GM19467 (cell line): Measurements from ENCODE around the gene KARS1.
"Not testable (repeated sequence)": the region's sequence is repeated elsewhere in the genome, so short reads cannot be mapped to it uniquely, and the experiment has no call there.

Experiments used
- ATAC-seq: cut with Tn5 transposase; IDR thresholded peaks from one replicate; pipeline ENCODE4 v1.9.1; 2021; ENCODE audit warnings: mild to moderate bottlenecking, moderate library complexity; ENCODE audit not compliant: unreplicated experiment

KARS1 gene

DNA sequence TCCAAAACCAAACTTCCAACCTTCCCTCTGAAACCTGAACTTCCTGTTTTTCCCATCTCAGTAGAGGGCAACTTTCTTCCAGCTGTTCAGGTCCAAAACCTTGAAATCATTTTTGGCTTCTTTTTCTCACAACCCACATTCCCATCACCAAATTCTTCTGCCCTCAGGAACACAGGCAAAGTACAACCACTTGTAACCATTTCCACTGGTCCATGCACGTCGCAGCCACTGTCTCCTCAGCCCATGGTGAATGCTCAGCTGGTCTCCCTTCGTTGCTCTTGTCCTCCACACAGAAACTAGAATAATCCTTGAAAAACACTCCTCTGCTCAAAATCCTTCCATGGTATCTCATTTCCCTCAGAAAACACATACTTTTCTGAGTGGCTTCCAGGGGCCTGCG is 20.7 kb downstream of the KARS1 start:
- ATAC-seq: no peak

DNA sequence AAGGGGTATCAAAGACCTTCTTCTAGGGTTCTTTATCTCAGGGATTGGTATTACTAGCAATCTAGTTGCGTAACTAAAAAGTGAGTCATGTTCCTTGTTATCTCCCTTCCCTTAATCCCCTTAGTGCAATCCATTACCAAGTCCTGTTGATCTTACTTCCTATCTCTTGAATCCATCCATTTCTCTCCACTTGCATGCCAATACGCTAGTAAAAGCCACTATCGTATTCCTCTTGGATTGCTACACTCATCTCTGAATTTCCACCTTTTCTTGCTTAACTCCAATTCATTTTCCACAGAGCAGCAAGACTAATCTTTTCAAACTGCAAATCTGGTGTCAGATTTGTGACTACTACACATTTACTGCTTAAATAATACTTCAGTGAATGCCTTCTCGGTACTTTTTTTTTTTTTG is 22.5 kb downstream of the KARS1 start:
- no peak for ATAC-seq

DNA sequence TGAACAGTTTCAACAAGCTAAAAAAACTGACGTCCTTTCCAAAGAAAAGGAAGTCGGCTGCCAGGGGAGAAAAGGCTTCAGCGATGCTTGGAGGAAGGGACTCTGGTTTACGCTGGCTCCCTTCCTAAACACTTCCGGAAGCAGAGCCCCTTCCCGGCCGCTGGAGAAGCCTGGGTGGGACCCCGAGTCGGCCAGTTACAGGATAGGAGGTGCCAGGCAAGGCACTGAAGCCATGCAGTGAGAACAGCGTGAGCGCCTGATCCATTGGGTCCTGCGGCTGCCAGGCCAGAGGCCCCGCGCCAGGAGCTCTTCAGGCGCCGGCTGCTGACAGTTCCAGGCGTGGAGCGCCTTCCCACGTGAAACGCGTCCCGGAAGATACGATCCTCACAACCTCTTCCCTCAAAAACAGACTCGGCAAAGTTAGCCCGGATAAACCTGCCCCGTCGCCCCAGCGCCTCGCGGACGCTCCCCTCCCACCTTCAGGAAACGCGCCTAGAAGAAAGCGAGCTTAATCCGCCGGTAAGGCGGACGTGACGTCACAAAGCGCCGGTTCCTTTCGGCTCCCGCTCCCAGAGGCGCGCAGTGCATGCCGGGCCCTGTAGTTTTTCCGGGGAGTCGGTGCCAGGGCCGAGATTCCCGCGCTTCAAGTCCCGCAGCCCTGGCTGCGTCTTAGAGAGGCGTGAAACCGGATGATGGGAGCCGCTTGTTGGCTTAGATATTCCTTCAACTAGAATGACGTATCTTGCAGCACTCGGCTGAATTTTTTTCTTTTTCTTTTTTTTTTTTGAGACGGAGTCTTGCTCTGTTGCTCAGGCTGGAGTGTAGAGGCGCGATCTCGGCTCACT is 24.5 kb downstream of the KARS1 start, which contains the start of gene ADAT1:
Gene ADAT1, minus strand, starts transcription at position 521 of the 845 bp plus-strand sequence. CDS start 2,482 bp downstream, outside the sequence.
- ATAC-seq: peak; percentile 95

DNA sequence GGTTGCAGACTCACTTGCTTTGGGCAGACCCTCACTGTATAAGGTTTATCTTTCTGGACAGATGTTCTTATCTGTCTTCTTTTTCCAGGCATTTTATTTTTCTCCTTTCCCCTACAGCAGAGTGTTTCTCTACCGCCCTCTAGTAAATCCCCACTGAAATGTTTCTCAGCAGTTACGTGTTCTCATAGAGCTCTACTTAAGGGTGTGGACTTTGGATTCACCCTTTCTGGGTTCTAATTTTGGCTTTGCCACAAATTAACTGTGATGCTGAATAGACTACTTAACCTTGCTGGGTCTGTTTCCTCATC is 26.3 kb downstream of the KARS1 start:
- ATAC-seq: no peak

DNA sequence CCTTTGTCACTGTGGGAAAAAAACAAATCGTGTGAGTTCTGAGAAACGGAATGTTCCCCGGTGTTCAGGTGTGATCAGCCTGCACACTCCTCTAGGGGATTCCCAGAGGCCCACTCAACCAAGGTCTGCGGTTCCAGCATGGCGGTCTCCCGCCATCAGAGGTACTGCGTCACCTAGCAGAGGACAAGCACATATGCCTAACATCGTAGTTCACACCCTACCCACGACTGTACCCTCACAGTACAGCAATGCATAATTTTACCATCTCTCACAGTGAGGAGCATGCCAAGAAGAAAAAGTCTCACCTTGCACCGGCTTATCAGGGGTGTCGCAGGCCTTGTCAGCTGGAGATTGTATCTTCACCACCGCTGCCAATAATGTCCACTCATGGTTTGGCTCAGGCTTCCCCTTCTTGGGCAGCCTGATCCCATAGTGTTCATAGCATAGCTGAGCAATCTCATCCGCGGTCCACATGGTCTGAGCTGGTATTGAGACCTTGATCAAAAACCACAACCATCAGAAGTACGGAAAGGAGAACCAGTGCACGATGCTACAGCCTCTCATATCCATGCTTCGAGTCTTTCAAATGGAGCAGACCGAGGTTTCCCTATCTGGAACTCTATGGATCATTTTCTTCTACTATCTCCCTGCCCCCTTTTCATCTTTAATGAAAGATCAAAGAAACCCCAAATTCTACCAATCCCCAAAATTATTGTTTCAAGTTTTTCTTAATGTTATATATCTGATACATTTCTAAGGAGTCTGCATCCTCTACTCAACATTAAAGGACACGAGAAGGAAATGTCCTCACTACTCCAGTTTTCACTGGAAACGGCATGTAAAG is 26.9 kb downstream of the KARS1 start:
- no peak for ATAC-seq

DNA sequence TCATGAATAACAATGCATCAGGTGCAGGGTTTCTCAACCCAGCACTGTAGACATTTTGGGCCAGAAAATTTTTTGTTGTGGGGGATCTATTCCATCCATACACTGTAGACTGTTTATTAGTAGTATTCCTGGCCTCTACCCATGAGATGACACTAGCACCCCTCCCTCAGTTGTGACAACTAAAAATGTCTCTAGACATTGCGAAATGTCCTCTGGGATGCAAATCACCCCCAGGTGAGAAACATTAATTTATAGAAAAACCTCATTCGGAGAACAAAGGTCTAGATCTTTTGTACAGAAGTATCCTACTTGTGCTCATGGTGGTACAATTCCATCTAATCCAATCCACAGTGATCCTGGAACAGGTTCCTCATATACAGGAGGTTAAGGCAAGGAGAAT is 28.7 kb downstream of the KARS1 start:
- no peak for ATAC-seq

DNA sequence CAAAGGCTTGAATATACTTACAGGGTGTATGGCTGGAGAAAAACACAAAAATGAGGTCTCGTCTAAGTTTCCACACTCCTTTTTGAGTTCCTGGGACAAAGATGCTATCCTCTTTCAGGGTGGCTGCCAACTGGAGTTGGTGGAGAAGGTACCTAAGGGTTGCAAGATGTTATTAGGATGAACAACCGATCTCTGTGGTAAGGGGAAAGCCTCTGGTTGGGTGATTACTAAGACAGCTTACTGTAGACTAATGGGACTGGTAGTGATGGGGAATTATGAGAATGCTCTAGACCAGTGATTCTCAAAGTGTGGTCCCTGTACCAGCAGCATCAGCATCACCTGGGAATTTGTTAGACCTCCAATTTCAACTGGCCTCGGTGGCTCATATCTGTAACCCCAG is 30.3 kb downstream of the KARS1 start:
- no peak for ATAC-seq

DNA sequence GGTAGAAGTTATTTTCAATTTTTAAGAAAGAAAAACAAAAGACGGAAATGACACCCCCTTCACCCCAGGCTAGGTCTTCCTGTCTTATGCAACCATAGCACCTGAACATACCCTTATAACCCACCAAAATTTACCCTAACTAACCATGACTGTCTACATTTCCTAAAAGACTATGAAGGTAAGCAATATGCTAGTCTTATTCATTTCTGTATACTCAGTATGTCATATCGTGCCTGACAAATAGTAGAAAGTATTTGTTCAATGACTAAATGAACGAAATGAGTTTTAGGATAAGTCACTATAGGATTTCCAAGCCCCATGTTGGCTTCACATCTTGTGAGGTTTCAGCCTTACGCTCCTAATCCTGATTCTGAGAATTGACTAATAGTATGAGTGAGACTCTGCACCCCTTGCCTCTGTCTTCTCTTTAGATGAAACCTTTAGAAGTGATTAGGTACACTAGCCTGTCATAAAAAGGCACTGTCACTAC is 30.9 kb downstream of the KARS1 start:
- ATAC-seq: no peak

DNA sequence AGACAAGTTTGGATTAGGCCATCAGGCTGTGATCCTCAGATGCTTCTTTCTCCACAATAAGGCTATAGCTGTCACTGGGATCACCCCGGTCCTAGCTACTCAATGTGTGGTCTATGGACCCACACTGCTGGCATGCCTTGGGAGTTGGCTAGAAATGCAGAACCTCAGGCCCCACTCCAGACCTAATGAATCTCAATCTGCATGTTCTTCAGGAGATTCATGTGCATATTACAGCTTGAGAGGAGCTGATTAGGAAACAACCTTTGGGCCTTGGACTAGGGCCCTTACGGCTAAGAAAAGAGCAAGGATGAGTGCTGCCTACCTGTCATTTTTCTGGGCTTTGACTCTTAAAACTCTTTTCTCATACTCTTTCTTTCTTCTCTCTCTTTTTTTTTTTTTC is 31.8 kb downstream of the KARS1 start:
- ATAC-seq: no peak

DNA sequence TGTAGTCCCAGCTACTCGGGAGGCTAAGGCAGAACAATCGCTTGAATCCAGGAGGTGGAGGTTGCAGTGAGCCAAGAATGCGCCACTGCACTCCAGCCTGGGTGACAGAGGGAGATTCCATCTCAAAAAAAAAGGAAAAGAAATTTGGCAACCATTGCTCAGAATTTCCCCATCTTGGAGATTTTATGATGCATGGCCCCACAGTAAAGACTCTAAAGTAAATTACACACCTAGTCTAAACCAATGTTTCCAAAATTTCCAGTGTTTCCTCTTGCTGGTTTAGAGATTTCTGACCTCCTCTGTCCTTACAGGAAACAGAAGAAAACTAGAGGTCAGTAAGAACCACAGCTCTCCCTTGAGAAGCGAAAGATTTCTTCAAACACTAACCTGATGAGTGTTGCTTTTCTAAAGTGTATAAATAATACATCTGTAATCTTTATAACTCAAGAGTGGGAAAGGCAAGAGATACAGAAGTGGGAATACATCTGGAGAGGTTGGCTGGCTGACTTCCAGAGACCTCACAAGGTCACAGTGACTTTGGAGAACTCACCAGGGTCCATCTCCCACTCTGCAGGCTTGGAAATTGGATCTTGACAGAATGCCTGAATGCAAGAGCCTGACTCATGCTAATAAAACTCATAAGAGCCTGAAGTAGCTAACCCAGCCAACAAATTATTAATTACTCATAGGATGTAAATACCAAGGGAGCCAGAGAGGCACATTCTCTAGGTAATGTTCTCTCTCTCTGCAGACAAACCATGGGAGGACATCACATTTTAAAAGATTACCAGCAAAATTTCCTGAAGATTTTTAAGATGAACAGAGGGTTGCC is 33.2 kb downstream of the KARS1 start:
- no peak for ATAC-seq

DNA sequence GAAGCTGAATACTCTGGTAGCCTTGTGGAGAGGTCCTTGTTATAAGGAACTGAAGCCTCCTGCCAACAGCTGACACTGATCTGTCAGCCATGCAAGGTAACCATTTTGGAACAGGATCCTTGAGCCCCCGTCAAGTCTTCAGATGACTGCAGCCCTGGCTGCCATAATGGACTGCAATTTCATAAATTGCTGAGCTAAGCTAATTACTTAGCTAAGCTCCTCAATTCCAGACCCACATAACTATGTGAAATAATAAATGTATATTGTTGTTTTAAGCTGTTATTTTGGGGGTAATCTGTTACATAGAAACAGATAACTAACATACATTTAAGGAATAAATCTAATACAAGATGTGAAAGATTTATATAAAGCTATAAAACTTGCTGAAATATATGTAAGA is 41.0 kb downstream of the KARS1 start:
- no peak for ATAC-seq

DNA sequence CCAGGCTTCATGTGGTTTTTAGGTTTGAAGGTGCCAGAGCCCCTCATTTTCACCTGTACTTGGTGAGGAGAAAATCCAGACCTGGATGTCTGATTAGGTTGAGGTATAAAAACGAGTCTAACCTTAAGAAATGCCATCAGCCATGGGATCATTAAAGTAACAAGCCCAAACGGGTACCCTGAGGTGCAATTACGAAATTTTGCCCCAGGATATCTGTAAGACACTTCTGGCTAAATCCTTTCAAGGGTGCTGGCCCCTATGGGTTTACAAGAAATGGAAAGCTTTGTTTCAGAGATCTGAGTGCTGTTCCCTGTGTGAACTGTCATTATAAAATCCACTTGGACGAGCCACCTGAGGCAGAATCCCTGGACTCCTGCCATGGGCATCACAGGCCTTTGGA is 44.2 kb downstream of the KARS1 start:
- ATAC-seq: no peak

DNA sequence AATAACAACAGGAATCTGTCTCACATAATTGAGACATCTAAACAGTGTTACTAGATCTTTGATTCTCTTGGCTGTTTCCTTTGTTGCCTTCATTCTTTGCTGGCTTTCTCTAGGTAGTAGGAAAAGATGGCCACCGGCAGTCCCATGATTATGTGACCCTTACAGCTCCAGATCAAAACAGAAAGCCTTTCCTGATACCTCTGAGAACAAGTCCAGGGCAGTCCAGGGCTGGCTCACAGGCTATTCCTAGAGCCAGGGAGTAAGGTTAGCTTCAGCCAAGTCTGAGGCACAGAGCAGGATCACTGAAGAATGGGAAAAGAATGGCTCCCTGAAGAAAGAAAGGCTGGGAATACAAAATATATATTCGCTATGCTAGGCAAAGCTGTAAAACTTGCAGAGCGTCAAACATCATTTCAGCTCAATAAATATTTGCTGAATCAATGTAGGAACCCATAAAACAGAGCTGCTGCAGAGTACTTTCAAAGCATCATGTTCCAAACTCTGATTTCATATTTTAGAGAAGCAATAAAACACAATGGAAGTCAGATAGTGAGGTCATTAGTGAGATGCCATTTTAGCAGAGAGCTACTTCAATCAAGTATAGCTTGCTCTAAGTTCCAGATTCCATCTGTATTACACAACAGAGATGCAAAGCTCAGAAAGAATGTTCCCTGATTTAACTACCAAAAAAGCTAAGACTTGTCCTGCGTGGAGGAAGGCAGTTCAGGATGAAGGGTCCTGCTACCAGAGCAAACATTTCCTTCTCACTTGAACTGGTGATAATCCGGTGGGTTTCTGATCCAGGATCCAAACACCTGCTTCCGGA is 47.8 kb downstream of the KARS1 start:
- no peak for ATAC-seq

DNA sequence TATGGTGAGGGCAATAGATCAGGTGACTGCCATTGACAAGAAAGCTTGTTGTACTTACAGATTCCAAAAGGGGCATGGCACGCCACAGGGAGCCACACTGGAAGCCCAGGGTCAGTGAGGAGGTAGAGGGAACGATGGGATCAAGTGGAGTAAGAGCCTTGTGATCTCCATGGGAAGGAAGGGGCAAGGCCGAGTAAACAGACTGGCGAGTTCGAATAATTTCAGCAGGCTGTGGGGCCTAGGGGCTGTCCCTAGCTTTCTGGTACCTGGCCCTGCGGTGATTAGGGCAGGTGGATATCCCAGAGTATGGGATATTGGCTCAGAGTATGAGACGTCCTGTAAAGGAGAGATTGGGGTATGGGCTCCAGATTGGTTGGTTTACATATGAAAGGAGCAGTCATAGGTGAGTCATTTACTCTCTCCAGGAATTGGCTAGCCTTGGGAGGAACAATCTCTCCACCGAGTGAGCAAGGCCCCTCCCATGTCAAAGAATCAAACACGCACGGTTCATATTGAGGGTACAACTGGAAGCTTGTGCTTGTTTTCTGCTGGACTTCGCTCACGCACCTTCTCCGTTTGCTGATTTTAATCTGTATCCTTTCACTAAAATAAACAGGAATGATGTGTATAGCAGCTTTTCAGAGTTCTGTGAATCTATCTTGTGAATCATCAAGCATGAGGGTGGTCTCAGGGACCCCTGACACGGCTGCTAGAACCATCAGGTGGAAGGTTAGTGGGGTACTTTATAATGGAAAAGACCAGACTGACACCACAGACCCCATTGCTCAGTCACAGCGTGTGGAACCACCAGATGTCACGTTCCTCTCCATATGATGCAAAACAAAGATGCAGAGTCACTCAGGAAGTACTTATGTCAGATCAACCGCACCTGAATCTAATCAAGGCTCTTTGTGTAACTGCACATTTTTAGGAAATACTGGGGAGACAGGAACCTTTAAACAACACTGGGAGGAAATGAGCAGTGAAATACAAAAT is 53.3 kb downstream of the KARS1 start:
- ATAC-seq: no peak

DNA sequence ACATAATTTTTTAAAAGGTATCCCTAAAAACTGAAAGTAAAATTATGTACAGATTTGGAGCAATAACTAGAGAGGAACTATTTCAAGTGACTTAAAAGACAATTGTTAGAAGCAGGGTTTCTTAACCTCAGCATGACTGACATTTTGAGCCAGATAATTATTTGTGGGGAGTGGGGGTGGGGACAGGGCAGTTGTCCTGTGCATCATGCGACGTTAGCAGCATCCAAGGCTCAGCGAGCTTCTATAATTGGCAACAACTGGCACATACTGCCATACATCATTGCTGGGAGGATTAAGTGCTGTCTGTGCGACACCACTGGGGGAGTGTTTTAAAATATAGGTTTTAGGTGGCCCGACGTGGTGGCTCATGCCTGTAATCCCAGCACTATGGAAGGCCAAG is 54.2 kb downstream of the KARS1 start:
- no peak for ATAC-seq

DNA sequence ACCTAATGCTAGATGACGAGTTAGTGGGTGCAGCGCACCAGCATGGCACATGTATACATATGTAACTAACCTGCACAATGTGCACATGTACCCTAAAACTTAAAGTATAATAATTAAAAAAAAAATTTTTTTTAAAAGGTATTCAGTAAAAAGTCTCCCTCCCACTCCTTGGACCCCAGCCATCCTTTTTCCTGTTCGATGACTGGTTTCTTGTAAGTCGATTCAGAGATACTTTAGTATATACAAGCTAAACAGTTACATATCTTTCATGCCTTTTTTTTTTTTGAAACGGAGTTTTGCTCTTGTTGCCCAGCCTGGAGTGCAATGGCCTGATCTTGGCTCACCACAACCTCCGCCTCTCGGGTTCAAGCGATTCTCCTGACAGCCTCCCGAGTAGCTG is 55.5 kb downstream of the KARS1 start:
- not testable (repeated sequence) for ATAC-seq

DNA sequence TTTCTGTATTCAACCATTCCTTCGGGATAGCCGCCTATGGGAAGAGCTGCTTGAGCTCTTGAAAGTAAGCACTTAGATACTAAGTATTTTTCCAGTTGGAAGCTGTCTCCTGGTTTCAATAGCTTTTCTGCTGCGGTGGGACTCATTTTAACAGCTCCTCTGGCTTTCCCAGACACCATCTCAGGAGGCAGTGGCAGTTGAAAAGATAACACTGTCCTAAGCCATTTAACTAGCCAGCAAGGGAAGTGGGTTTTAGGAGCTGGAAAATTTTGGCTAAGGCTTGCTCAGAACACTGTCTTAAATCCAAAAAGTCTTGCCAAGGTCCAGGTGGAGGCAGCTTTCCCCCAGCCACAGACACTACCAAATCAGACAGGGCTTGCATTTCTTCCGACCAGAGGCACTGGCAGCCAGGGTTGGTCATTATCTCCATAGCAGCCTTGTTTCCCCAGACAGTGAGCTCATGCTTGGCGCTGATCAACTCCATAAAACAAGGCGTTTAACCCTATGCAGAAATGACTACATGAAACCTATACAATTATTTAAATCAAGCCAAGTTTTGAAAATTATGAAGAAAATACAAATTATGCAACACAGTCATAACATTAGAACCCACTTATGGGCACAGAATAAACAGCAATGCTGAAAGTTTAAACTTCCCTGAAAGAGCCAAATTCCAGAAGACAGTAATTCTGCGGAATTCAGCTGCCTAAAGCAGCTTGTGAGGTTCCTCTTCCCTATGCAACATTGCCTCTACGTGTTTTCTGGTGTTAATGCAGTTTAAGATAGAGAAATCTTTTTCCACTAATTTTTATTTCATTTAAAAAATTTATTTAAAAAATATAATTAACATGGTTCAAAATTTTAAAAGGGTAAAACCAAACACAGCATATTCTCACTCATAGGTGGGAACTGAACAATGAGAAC is 56.3 kb downstream of the KARS1 start:
- ATAC-seq: no peak

DNA sequence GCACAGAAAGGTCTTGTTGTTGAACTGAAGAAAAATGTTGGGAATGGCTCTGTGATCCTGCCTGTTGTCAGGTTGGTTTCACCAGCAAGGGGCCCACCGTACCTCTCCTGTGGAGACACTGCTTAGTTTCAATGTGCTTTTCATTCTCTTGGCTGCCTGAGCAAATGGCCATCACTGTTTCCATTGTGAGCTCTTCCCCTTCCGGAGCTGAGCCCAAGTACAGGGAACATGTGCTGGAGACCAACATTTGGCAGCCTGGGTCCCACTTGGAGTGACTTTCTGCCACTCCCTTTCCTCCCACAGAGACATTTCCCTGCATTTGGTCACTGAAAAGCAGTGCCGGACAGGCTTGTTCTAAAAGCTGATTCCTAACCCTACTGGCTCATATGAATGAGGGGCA is 58.2 kb downstream of the KARS1 start:
- no peak for ATAC-seq
